ENCODE results near the gene KCTD1. TPM values are rescaled to one million over a fixed set of nuclear protein-coding genes. Genes with fewer than 3 reads are reported as not detected.

The KCTD1 gene
- total RNA-seq, 1 experiment from 2014 or later, result 20.5 TPM

DNA sequence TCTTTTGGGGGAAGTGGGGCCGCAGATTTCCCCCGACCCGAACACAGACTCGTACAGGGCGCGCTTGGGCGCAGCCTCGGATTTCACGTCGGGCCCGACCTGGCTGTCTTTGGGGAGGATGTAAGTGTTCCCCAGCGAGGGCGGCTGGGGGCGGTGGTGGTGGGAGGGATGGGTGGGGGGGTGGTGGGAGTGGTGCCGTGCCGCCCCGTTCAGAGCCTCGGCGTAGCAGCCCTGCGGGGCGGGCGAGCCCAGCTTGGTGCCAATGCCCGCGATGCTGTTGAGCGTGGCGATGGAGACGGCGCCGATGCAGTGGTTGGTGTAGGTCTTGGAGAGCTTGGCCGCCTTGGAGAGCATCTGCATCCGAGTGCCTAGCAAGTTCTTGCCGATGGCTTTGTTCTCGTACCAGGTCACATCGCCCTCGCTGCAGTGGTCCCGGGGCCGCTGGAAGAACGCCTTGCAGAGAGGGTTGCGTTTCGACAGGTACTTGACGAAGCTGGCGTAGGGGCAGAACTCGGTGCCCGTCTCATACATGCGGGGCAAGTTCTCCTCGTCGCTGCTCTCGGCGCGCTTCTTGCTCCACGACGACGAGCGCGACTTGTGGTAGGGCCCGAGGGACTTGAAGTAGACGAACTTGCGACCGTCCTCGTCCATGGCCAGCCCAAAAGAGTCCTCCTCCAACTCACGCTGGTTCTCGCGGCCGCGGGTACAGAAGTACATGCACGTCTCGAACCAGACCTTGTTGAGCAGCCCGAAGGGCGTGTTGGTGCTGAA is 1.3 kb downstream of the KCTD1 start:
- H2AFZ ChIP-seq, result no peak overlapping the region
- TF ChIP-seq, protein P1, sequence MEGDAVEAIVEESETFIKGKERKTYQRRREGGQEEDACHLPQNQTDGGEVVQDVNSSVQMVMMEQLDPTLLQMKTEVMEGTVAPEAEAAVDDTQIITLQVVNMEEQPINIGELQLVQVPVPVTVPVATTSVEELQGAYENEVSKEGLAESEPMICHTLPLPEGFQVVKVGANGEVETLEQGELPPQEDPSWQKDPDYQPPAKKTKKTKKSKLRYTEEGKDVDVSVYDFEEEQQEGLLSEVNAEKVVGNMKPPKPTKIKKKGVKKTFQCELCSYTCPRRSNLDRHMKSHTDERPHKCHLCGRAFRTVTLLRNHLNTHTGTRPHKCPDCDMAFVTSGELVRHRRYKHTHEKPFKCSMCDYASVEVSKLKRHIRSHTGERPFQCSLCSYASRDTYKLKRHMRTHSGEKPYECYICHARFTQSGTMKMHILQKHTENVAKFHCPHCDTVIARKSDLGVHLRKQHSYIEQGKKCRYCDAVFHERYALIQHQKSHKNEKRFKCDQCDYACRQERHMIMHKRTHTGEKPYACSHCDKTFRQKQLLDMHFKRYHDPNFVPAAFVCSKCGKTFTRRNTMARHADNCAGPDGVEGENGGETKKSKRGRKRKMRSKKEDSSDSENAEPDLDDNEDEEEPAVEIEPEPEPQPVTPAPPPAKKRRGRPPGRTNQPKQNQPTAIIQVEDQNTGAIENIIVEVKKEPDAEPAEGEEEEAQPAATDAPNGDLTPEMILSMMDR (conservative IDR thresholded peaks at IDR 0.05), result no peak
- no peak for TF ChIP-seq EZH2 (IDR thresholded peaks at IDR 0.05; ENCODE audit: low read depth)
- peaks cover 38% of the 10 kb centered on the region for H3K4me1 ChIP-seq (replicated peaks; ENCODE audit: insufficient read depth)
- DNase-seq, result no peak
- POLR2A ChIA-PET (ENCODE audit: unreplicated experiment), result no interaction called here
- CTCF ChIA-PET, result no interaction called here
- H3K27ac ChIP-seq, result no peak overlapping the region
- no peaks in the 10 kb centered on the region for H4K20me1 ChIP-seq (ENCODE audit: insufficient read depth)
- H3K4me3 ChIP-seq, result peak overlapping the region; percentile 78; the same call in 1 of the 2 replicates
- H3K79me2 ChIP-seq (ENCODE audit: low read depth), result peaks cover 61% of the 10 kb centered on the region
- H3K4me2 ChIP-seq, result peak overlapping the region; percentile 90
- no TSS peak for BruUV-seq (replicated peaks)
- intact Hi-C loops (cut with micrococcal nuclease; ENCODE audit: unreplicated experiment), result loop anchor here (5.0 to 10.0 kb wide), 2 partner anchors 108 to 455 kb away; partner anchors contain the start of gene SS18
- no peaks in the 10 kb centered on the region for H3K27me3 ChIP-seq (ENCODE audit: insufficient read depth, low read depth)
- no peaks in the 10 kb centered on the region for H3K9me2 ChIP-seq (ENCODE audit: insufficient read depth)
- peaks cover 4% of the 10 kb centered on the region for H3F3A ChIP-seq (ENCODE audit: insufficient read depth, low read depth)
- no peaks in the 10 kb centered on the region for H3K9me3 ChIP-seq (ENCODE audit: insufficient read depth, low read depth)
- H3K36me3 ChIP-seq (ENCODE audit: low read depth), result no peaks in the 10 kb centered on the region

DNA sequence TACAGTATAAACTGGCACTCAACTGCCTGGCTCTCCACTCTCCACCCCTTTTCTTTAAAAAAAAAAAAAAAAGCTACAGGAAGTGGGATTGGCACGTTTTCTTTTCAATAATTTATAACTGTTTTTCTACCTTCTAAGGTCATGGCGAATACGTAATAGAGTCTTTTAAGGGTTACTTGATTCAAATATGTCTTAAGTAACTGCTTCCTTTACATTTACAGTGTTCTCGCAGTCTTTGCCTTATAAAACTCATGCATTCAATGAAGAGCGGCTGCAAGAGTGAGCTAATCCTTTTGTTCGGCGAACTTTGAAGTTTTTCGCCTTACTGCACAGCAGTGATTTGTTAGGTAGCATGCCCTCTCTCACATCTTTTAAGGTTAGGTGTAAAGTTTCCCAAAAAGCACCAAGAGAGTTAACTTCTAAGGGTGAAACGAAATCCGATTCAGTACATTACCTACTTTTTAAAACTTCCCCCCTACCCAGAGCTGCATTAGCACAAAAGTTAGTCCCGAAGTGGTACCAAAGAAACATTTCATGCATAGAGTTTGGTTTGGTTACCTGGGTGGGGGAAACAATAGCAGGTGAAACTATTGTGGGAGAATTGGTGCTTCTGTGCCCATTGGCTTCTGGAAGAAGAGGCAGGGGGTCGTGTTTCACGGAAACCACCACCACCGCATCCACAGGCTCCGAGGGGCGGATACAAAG is 2.0 kb downstream of the KCTD1 start:
- peak overlapping the region; percentile 90 for H3K4me2 ChIP-seq
- ChIA-PET POLR2A (ENCODE audit: unreplicated experiment) (no interaction called here), CTCF (no interaction called here)
- H3K27me3 ChIP-seq (ENCODE audit: insufficient read depth, low read depth), result no peaks in the 10 kb centered on the region
- H3K4me1 ChIP-seq (replicated peaks; ENCODE audit: insufficient read depth), result peaks cover 38% of the 10 kb centered on the region
- H2AFZ ChIP-seq, result no peak overlapping the region
- H3K4me3 ChIP-seq, result peak overlapping the region; percentile 58
- intact Hi-C loops (cut with micrococcal nuclease; ENCODE audit: unreplicated experiment), result loop anchor here (5.0 to 10.0 kb wide), 2 partner anchors 108 to 454 kb away; partner anchors contain the start of gene SS18
- H3K79me2 ChIP-seq (ENCODE audit: low read depth), result peaks cover 67% of the 10 kb centered on the region
- no peaks in the 10 kb centered on the region for H3K36me3 ChIP-seq (ENCODE audit: low read depth)
- TF ChIP-seq, protein P1 (conservative IDR thresholded peaks at IDR 0.05), result no peak
- no peak for TF ChIP-seq EZH2 (IDR thresholded peaks at IDR 0.05; ENCODE audit: low read depth)
- H3K27ac ChIP-seq, result no peak overlapping the region; the same call in 1 of the 2 replicates
- no peaks in the 10 kb centered on the region for H3K9me2 ChIP-seq (ENCODE audit: insufficient read depth)
- peaks cover 4% of the 10 kb centered on the region for H3F3A ChIP-seq (ENCODE audit: insufficient read depth, low read depth)
- DNase-seq, result peak in 1 of 2 experiments; percentile 49
- H4K20me1 ChIP-seq (ENCODE audit: insufficient read depth), result no peaks in the 10 kb centered on the region
- BruUV-seq (replicated peaks), result no TSS peak
- no peaks in the 10 kb centered on the region for H3K9me3 ChIP-seq (ENCODE audit: insufficient read depth, low read depth)

DNA sequence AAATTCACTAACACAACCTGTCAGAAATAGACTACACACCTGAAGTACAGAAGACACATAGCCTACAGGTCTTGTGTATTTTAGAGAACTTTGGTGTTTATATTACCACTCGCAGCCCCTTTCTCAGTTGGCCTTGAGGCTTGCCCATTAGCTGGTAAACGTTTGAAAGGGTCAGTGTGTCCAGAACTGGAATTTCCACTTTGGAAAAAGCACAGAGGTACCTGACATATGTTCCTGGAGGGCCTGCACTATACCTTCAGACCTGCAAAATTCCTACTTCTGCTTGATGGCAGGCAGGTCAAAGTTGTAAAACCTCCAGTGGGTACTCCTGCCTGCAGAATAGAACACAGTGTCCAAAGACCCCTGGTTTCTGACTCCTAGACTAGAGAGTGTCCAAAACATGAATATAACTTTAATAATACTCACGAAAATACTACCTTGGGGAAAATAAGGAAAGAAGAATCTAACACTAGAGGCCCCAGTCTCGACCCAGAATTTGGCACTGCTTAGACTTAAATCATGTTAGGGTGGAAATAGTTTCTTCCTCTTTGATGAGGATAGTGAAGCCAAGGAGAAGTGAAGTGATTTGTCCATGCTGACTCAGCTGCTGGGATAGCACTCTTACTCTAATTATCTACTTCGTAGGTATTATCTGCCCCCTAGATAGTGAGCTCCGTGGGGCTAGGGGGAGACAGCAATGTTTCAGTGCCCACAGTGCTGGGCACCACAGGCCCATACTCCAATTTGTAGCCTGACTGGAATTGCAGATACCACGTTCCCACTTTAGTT is 2.8 kb downstream of the KCTD1 start:
- peaks cover 40% of the 10 kb centered on the region for H3K4me1 ChIP-seq (replicated peaks; ENCODE audit: insufficient read depth)
- H3F3A ChIP-seq (ENCODE audit: insufficient read depth, low read depth), result peaks cover 4% of the 10 kb centered on the region
- intact Hi-C loops (cut with micrococcal nuclease; ENCODE audit: unreplicated experiment), result loop anchor here (5.0 to 10.0 kb wide), 2 partner anchors 109 to 453 kb away; partner anchors contain the start of gene SS18
- peak overlapping the region; percentile 90 for H3K4me2 ChIP-seq
- H3K36me3 ChIP-seq (ENCODE audit: low read depth), result no peaks in the 10 kb centered on the region
- CTCF ChIA-PET, result no interaction called here
- H3K79me2 ChIP-seq (ENCODE audit: low read depth), result peaks cover 73% of the 10 kb centered on the region
- TF ChIP-seq, protein P1 (conservative IDR thresholded peaks at IDR 0.05), result no peak
- no peak for TF ChIP-seq EZH2 (IDR thresholded peaks at IDR 0.05; ENCODE audit: low read depth)
- peak overlapping the region; percentile 58 for H3K4me3 ChIP-seq
- no peaks in the 10 kb centered on the region for H3K9me2 ChIP-seq (ENCODE audit: insufficient read depth)
- H3K9me3 ChIP-seq (ENCODE audit: insufficient read depth, low read depth), result no peaks in the 10 kb centered on the region
- H3K27ac ChIP-seq, result no peak overlapping the region; the same call in 1 of the 2 replicates
- POLR2A ChIA-PET (ENCODE audit: unreplicated experiment), result no interaction called here
- BruUV-seq (replicated peaks), result TSS peak; percentile 12
- H3K27me3 ChIP-seq (ENCODE audit: insufficient read depth, low read depth), result no peaks in the 10 kb centered on the region
- no peaks in the 10 kb centered on the region for H4K20me1 ChIP-seq (ENCODE audit: insufficient read depth)
- H2AFZ ChIP-seq, result no peak overlapping the region
- DNase-seq, result peak in 1 of 2 experiments; percentile 42

All from PC-9 (cell line).